Ascending aorta (tissue), 2 donors: Measurements from ENCODE around the gene ASB6. TPM values are rescaled to one million over a fixed set of nuclear protein-coding genes. Genes with fewer than 3 reads are reported as not detected.

ENCODE experiments used
- DNase-seq, 2 donors: peaks; one replicate each; pipeline ENCODE4 v3.0.0-alpha.2; 2019; ENCODE audit warnings: low spot score in 2 of 2
- H3K27ac ChIP-seq, 2 donors: fragments of 200-600 bp; sonication (generic); one replicate each; pipeline ENCODE4 v1.5.1; 2016 to 2017; ENCODE audit warnings: mild to moderate bottlenecking in 1 of 2
- H3K27me3 ChIP-seq: fragments of 200-600 bp; sonication (generic); one replicate; pipeline ENCODE4 v1.5.1; 2017
- H3K36me3 ChIP-seq, 2 donors: fragments of 200-600 bp; sonication (generic); one replicate each; pipeline ENCODE4 v1.5.1; 2016
- H3K4me1 ChIP-seq, 2 donors: fragments of 200-600 bp; sonication (generic); one replicate each; pipeline ENCODE4 v1.5.1; 2016 to 2017; ENCODE audit warnings: mild to moderate bottlenecking in 1 of 2
- H3K4me3 ChIP-seq, 2 donors: fragments of 200-600 bp; sonication (generic); one replicate each; pipeline ENCODE4 v1.5.1; 2016 to 2017; ENCODE audit warnings: mild to moderate bottlenecking in 1 of 2
- H3K9me3 ChIP-seq, 2 donors: fragments of 200-600 bp; sonication (generic); one replicate each; pipeline ENCODE4 v1.5.1; 2016
- CTCF ChIP-seq, 3 experiments: fragments of 200-600 bp in 2 of 3; fragments of 450-650 bp in 1 of 3; sonication (generic) in 2 of 3; IDR thresholded peaks; one replicate each; pipeline ENCODE4 v1.5.1; 2016 to 2019; ENCODE audit warnings: antibody characterized with exemption in 3 of 3, mild to moderate bottlenecking in 1 of 3, moderate library complexity in 1 of 3
- intact Hi-C: fragments of 100-400 bp; cut with DNase I; formaldehyde crosslinking; loops from one replicate; pipeline ENCODE4 v1.15.1; 2023
- total RNA-seq: library from RNA; depleted of rRNA; stranded (reverse); fragments of >200 nt; gene quantifications from one replicate; pipeline ENCODE4 v1.1.0, GENCODE V29; 2016

Gene ASB6
- total RNA-seq, 1 donor from 2014 or later = 29.7 TPM

GRCh38 chr9:129629251-129629820, 12.6 kb downstream of the ASB6 start:
- Histone ChIP-seq H3K4me3 (no peak overlapping the region), H3K27me3 (no peaks in the 10 kb centered on the region), H3K36me3 (peaks cover 13 to 24% of the 10 kb centered on the region in 2 donors), H3K9me3 (no peaks in the 10 kb centered on the region), H3K27ac (no peak overlapping the region), H3K4me1 (peaks cover 4 to 22% of the 10 kb centered on the region in 2 donors)
- no peak for DNase-seq
- intact Hi-C loops = loop anchor here (5.0 kb wide), 1 partner anchor 452 kb away; the partner anchor contains the start of gene IER5L
- TF ChIP-seq CTCF (IDR thresholded peaks at IDR 0.05) = no peak

- no peak for TF ChIP-seq CTCF (IDR thresholded peaks at IDR 0.05)
- H3K4me1 ChIP-seq = peaks cover 4 to 22% of the 10 kb centered on the region in 2 donors
- H3K27me3 ChIP-seq = no peaks in the 10 kb centered on the region
- no peaks in the 10 kb centered on the region for H3K9me3 ChIP-seq
- no peak overlapping the region for H3K27ac ChIP-seq
- DNase-seq = no peak
- intact Hi-C loops = loop anchor here (5.0 kb wide), 1 partner anchor 451 kb away; the partner anchor contains the start of gene IER5L
- no peak overlapping the region for H3K4me3 ChIP-seq
- peaks cover 7 to 17% of the 10 kb centered on the region in 2 donors for H3K36me3 ChIP-seq
Measured at GRCh38 chr9:129628709-129629108, 13.2 kb downstream of the ASB6 start.

GRCh38 chr9:129627556-129628440, 14.2 kb downstream of the ASB6 start:
- intact Hi-C loops = loop anchor here (5.0 kb wide), 1 partner anchor 450 kb away; the partner anchor contains the start of gene IER5L
- TF ChIP-seq CTCF (IDR thresholded peaks at IDR 0.05) = no peak
- Histone ChIP-seq H3K4me1 (peaks cover 4 to 22% of the 10 kb centered on the region in 2 donors), H3K4me3 (peak overlapping the region; percentile 70 to 97), H3K27me3 (no peaks in the 10 kb centered on the region), H3K9me3 (no peaks in the 10 kb centered on the region), H3K36me3 (peaks cover 1 to 8% of the 10 kb centered on the region in 2 donors), H3K27ac (no peak overlapping the region)
- no peak for DNase-seq

- intact Hi-C loops = loop anchor here (1.0 to 5.0 kb wide), 2 partner anchors 16 to 449 kb away; partner anchors contain the start of genes ASB6 and IER5L
- peak overlapping the region; percentile 70 to 97 for H3K4me3 ChIP-seq
- H3K27me3 ChIP-seq = no peaks in the 10 kb centered on the region
- H3K27ac ChIP-seq = peak overlapping the region; percentile 81 to 97
- H3K36me3 ChIP-seq = peaks cover 0 to 4% of the 10 kb centered on the region in 2 donors
- H3K9me3 ChIP-seq = no peaks in the 10 kb centered on the region
- peaks cover 4 to 22% of the 10 kb centered on the region in 2 donors for H3K4me1 ChIP-seq
- TF ChIP-seq CTCF (IDR thresholded peaks at IDR 0.05) = no peak
- DNase-seq = no peak
Measured at GRCh38 chr9:129626625-129627284, 15.2 kb downstream of the ASB6 start.

GRCh38 chr9:129626079-129626624, 15.8 kb downstream of the ASB6 start, which contains the start of gene NTMT1:
Gene NTMT1, plus strand, starts transcription at chr9:129626163. Its CDS starts 6,541 bp downstream, at chr9:129632704.
- Histone ChIP-seq H3K9me3 (no peaks in the 10 kb centered on the region), H3K4me1 (peaks cover 4 to 22% of the 10 kb centered on the region in 2 donors), H3K36me3 (peaks cover 0 to 3% of the 10 kb centered on the region in 2 donors), H3K27me3 (no peaks in the 10 kb centered on the region), H3K27ac (peak within 1 kb of the TSS; percentile 81 to 97), H3K4me3 (peak within 1 kb of the TSS; percentile 70 to 97)
- peak; percentile 43 to 93 for DNase-seq
- TF ChIP-seq CTCF (IDR thresholded peaks at IDR 0.05) = no peak
- intact Hi-C loops = loop anchor here (1.0 to 5.0 kb wide), 2 partner anchors 16 to 449 kb away; partner anchors contain the start of genes ASB6 and IER5L
